Thyroid gland (tissue), 4 donors: ENCODE results near the gene KDR. TPM values are rescaled to one million over a fixed set of nuclear protein-coding genes. Genes with fewer than 3 reads are reported as not detected.

Source experiments
- DNase-seq, 2 donors: peaks; one replicate each; pipeline ENCODE4 v3.0.0-alpha.2; 2019
- H3K27ac ChIP-seq, 3 donors: fragments of 200-600 bp; sonication (generic); 1 replicate in 2 of 3; 2 replicates in 1 of 3; pipeline ENCODE4 v1.5.1; 2016 to 2019; ENCODE audit warnings: mild to moderate bottlenecking in 1 of 3, moderate library complexity in 1 of 3
- H3K27me3 ChIP-seq: fragments of 200-600 bp; sonication (generic); one replicate; pipeline ENCODE4 v1.5.1; 2019
- H3K36me3 ChIP-seq, 2 donors: fragments of 200-600 bp; sonication (generic); one replicate each; pipeline ENCODE4 v1.5.1; 2016 to 2019
- H3K4me1 ChIP-seq, 2 donors: fragments of 200-600 bp; sonication (generic); one replicate each; pipeline ENCODE4 v1.5.1; 2017 to 2019
- H3K4me3 ChIP-seq, 3 donors: fragments of 200-600 bp; sonication (generic); replicated peaks in 1 of 3; 1 replicate in 2 of 3; 2 replicates in 1 of 3; pipeline ENCODE4 v1.5.1; 2016; ENCODE audit warnings: mild to moderate bottlenecking in 1 of 3
- H3K9me3 ChIP-seq: fragments of 200-600 bp; sonication (generic); one replicate; pipeline ENCODE4 v1.5.1; 2017
- CTCF ChIP-seq, 6 experiments: fragments of 200-600 bp in 3 of 6; fragments of 450-650 bp in 3 of 6; sonication (generic) in 3 of 6; IDR thresholded peaks; one replicate each; pipeline ENCODE4 v1.5.1; 2016 to 2019; ENCODE audit warnings: antibody characterized with exemption in 6 of 6, mild to moderate bottlenecking in 2 of 6, inconsistent platforms in 1 of 6, moderate library complexity in 1 of 6
- POLR2A ChIP-seq, 2 donors: fragments of 450-650 bp; IDR thresholded peaks; one replicate each; pipeline ENCODE4 v1.6.1; 2017; ENCODE audit warnings: antibody characterized with exemption in 2 of 2, mild to moderate bottlenecking in 2 of 2, moderate library complexity in 1 of 2
- WGBS, 2 donors: methylation state at CpG; one replicate each; pipeline ENCODE4 v1.1.5; 2017; 5-methylcytosine and 5-hydroxymethylcytosine counted together
- intact Hi-C: fragments of 100-400 bp; cut with DNase I; formaldehyde crosslinking; loops from one replicate; pipeline ENCODE4 v1.15.1; 2023
- total RNA-seq, 4 donors: library from RNA; depleted of rRNA; stranded (reverse); fragments of >200 nt; gene quantifications; one replicate each; pipeline ENCODE4 v1.2.3, GENCODE V29; 2016

The KDR gene
- total RNA-seq, 4 donors from 2014 or later: 62.5 to 153 (median 96.8) TPM

GRCh38 chr4:55092504-55092903 is 32.9 kb downstream of the KDR start:
- Histone ChIP-seq H3K4me1 (peaks cover 6% of the 10 kb centered on the region in 2 donors), H3K36me3 (no peaks in the 10 kb centered on the region), H3K27me3 (no peaks in the 10 kb centered on the region), H3K4me3 (no peak overlapping the region), H3K9me3 (no peaks in the 10 kb centered on the region), H3K27ac (no peak overlapping the region)
- intact Hi-C loops: no loop called here
- no peak for TF ChIP-seq POLR2A (IDR thresholded peaks at IDR 0.05)
- no peak for TF ChIP-seq CTCF (IDR thresholded peaks at IDR 0.05)
- DNase-seq: no peak
- WGBS, 2 donors: 100% methylated on average over 2 of the region's 2 CpGs

GRCh38 chr4:55089916-55090315 is 35.5 kb downstream of the KDR start:
- H3K4me1 ChIP-seq: peaks cover 11 to 16% of the 10 kb centered on the region in 2 donors
- H3K27ac ChIP-seq: no peak overlapping the region
- no peaks in the 10 kb centered on the region for H3K36me3 ChIP-seq
- no peak for TF ChIP-seq CTCF (IDR thresholded peaks at IDR 0.05)
- TF ChIP-seq POLR2A (IDR thresholded peaks at IDR 0.05): no peak
- H3K27me3 ChIP-seq: no peaks in the 10 kb centered on the region
- intact Hi-C loops: no loop called here
- no peak for DNase-seq
- 90 to 91% methylated on average over 6 of the region's 6 CpGs for WGBS, 2 donors
- H3K9me3 ChIP-seq: no peaks in the 10 kb centered on the region
- H3K4me3 ChIP-seq: no peak overlapping the region

GRCh38 chr4:55087913-55088260 is 37.5 kb downstream of the KDR start:
- no peak for DNase-seq
- H3K4me3 ChIP-seq: no peak overlapping the region
- H3K27me3 ChIP-seq: no peaks in the 10 kb centered on the region
- WGBS, 2 donors: 18 to 20% methylated on average over 1 of the region's 1 CpG
- peaks cover 11 to 16% of the 10 kb centered on the region in 2 donors for H3K4me1 ChIP-seq
- intact Hi-C loops: no loop called here
- TF ChIP-seq CTCF (IDR thresholded peaks at IDR 0.05): no peak
- TF ChIP-seq POLR2A (IDR thresholded peaks at IDR 0.05): no peak
- H3K9me3 ChIP-seq: no peaks in the 10 kb centered on the region
- H3K27ac ChIP-seq: peak overlapping the region in 1 of 3 donors; percentile 11
- no peaks in the 10 kb centered on the region for H3K36me3 ChIP-seq

- H3K27ac ChIP-seq: peak overlapping the region in 1 of 3 donors; percentile 11
- 45 to 56% methylated on average over 8 of the region's 8 CpGs for WGBS, 2 donors
These were observed 38.1 kb downstream of the KDR start for GRCh38 chr4:55087009-55087912.

More at GRCh38 chr4:55087009-55087912, 38.1 kb downstream of the KDR start:
- H3K36me3 ChIP-seq: no peaks in the 10 kb centered on the region
- TF ChIP-seq CTCF (IDR thresholded peaks at IDR 0.05) (no peak), POLR2A (IDR thresholded peaks at IDR 0.05) (no peak)
- intact Hi-C loops: no loop called here
- no peaks in the 10 kb centered on the region for H3K27me3 ChIP-seq
- no peaks in the 10 kb centered on the region for H3K9me3 ChIP-seq
- DNase-seq: no peak
- H3K4me1 ChIP-seq: peaks cover 11 to 16% of the 10 kb centered on the region in 2 donors
- H3K4me3 ChIP-seq: no peak overlapping the region
